Dedifferentiated amniotic fluid mesenchymal stem cell (primary cell): ENCODE data around the gene MTSS2.

Experiments
- DNase-seq: peaks from one replicate; pipeline ENCODE4 v3.0.0-alpha.2; 2016; ENCODE audit errors: extremely low spot score

MTSS2 gene

GRCh38 chr16:70687102-70687511 is 1.3 kb upstream of the MTSS2 start:
- DNase-seq, result no peak

GRCh38 chr16:70686376-70687101 is 686 bp upstream of the MTSS2 start:
- DNase-seq, result no peak

- DNase-seq, result no peak
Observed at GRCh38 chr16:70685061-70685937, 554 bp downstream of the MTSS2 start.

- DNase-seq, result no peak
Observed at GRCh38 chr16:70684146-70685060, 1.4 kb downstream of the MTSS2 start.

GRCh38 chr16:70683146-70683944 is 2.5 kb downstream of the MTSS2 start:
- DNase-seq, result no peak

GRCh38 chr16:70682239-70683145 is 3.4 kb downstream of the MTSS2 start:
- no peak for DNase-seq

GRCh38 chr16:70681382-70682238 is 4.2 kb downstream of the MTSS2 start:
- no peak for DNase-seq

- DNase-seq, result no peak
Observed at GRCh38 chr16:70680495-70681381, 5.1 kb downstream of the MTSS2 start.

- DNase-seq, result no peak
Observed at GRCh38 chr16:70679671-70680494, 6.0 kb downstream of the MTSS2 start.

- DNase-seq, result no peak
Observed at GRCh38 chr16:70678898-70679670, 6.8 kb downstream of the MTSS2 start.

GRCh38 chr16:70678121-70678897 is 7.5 kb downstream of the MTSS2 start:
- DNase-seq, result no peak

GRCh38 chr16:70677499-70678120 is 8.2 kb downstream of the MTSS2 start:
- DNase-seq, result no peak

GRCh38 chr16:70676675-70677498 is 9.0 kb downstream of the MTSS2 start:
- no peak for DNase-seq

- no peak for DNase-seq
Observed at GRCh38 chr16:70675851-70676513, 9.9 kb downstream of the MTSS2 start.
